Astrocyte (in vitro differentiated cells and primary cell): ENCODE data around the gene ADAMTS20.

Experiments
- EZH2 ChIP-seq: IDR thresholded peaks from 2 replicates; pipeline ENCODE4 v1.6.1; 2012; ENCODE audit warnings: mild to moderate bottlenecking, low read length, inconsistent platforms; ENCODE audit not compliant: insufficient read depth
- TF ChIP-seq, protein P1 (sequence below): IDR thresholded peaks from 2 replicates; pipeline ENCODE4 v1.5.1; 2011; ENCODE audit warnings: low read depth, mild to moderate bottlenecking, inconsistent platforms, low read length, moderate library complexity; ENCODE audit not compliant: insufficient read depth

DNA sequence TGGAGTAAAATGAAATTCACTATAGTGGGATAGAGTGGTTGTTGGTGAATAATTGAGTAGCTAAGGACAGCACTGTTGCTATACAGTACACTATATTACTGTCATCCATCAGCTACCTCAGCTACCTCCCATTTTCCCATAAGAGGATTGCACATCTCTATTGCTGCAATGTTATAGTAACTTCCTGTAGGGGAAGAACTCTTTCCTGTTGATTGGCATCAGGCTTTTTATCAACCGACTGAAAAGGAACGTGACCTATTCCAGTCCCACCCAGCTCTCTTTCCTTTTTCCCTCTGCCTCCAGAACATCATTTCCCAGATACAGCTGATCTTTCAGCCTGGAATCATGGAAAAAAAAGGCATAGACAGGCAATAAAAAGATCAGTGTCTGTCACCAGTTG is 117.4 kb downstream of the ADAMTS20 start:
- TF ChIP-seq EZH2 = no peak
- TF ChIP-seq, protein P1, sequence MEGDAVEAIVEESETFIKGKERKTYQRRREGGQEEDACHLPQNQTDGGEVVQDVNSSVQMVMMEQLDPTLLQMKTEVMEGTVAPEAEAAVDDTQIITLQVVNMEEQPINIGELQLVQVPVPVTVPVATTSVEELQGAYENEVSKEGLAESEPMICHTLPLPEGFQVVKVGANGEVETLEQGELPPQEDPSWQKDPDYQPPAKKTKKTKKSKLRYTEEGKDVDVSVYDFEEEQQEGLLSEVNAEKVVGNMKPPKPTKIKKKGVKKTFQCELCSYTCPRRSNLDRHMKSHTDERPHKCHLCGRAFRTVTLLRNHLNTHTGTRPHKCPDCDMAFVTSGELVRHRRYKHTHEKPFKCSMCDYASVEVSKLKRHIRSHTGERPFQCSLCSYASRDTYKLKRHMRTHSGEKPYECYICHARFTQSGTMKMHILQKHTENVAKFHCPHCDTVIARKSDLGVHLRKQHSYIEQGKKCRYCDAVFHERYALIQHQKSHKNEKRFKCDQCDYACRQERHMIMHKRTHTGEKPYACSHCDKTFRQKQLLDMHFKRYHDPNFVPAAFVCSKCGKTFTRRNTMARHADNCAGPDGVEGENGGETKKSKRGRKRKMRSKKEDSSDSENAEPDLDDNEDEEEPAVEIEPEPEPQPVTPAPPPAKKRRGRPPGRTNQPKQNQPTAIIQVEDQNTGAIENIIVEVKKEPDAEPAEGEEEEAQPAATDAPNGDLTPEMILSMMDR = no peak
